ENCODE data around the gene CANX. TPM values are rescaled to one million over a fixed set of nuclear protein-coding genes. Genes with fewer than 3 reads are reported as not detected.

CANX gene
- total RNA-seq, 1 donor from 2014 or later: 318 TPM

GRCh38 chr5:179697993-179698934, 503 bp upstream of the CANX start:
- H3K27me3 Mint-ChIP-seq: no peaks in the 10 kb centered on the region
- intact Hi-C loops (cut with micrococcal nuclease): loop anchor here (1.0 to 10.0 kb wide), 11 partner anchors 20 to 1546 kb away; partner anchors contain the start of genes HNRNPH1, MAML1, MRNIP and NHP2
- H3K4me1 Mint-ChIP-seq: peaks cover 41% of the 10 kb centered on the region
- ATAC-seq (ENCODE audit: low read depth): peak; percentile 89
- no peak for TF ChIP-seq CTCF (IDR thresholded peaks at IDR 0.05)
- H3K4me3 Mint-ChIP-seq: peak overlapping the region; percentile 97
- ChIA-PET POLR2A (interaction anchor here (0.6 to 5.4 kb wide), 7 partner anchors 19 to 148 kb away, joined by 3 to 35 read pairs (median 11); partner anchors contain the start of genes CBY3, HNRNPH1, MAML1 and RUFY1), CTCF (interaction anchor here (1.2 kb wide), 1 partner anchor 19 kb away, joined by 4 read pairs; no protein-coding TSS in a partner anchor)
- peaks cover 25% of the 10 kb centered on the region for H3K36me3 Mint-ChIP-seq (ENCODE audit: low read depth)
- DNase-seq: peak; percentile 96
- peak overlapping the region; percentile 99 for H3K27ac Mint-ChIP-seq
- H3K9me3 Mint-ChIP-seq: no peaks in the 10 kb centered on the region

GRCh38 chr5:179699616-179700237, 960 bp downstream of the CANX start:
- no peak for TF ChIP-seq CTCF (IDR thresholded peaks at IDR 0.05)
- ATAC-seq (ENCODE audit: low read depth): no peak
- Mint-ChIP-seq H3K4me1 (peaks cover 48% of the 10 kb centered on the region), H3K9me3 (no peaks in the 10 kb centered on the region), H3K27ac (peak overlapping the region; percentile 99), H3K4me3 (peak overlapping the region; percentile 97), H3K27me3 (no peaks in the 10 kb centered on the region), H3K36me3 (ENCODE audit: low read depth) (peaks cover 35% of the 10 kb centered on the region)
- CTCF ChIA-PET: no interaction called here
- intact Hi-C loops (cut with micrococcal nuclease): loop anchor here (2.0 to 10.0 kb wide), 5 partner anchors 97 to 1547 kb away; partner anchors contain the start of genes MRNIP, NHP2, PHYKPL and TBC1D9B
- no peak for DNase-seq
- POLR2A ChIA-PET: interaction anchor here (1.0 to 5.4 kb wide), 7 partner anchors 20 to 271 kb away, joined by 3 to 35 read pairs (median 7); partner anchors contain the start of genes CBY3, HNRNPH1, MAML1 and RUFY1

- POLR2A ChIA-PET: interaction anchor here (0.7 to 5.4 kb wide), 8 partner anchors 21 to 150 kb away, joined by 3 to 35 read pairs (median 6); partner anchors contain the start of genes CBY3, HNRNPH1, MAML1 and RUFY1
- Mint-ChIP-seq H3K9me3 (no peaks in the 10 kb centered on the region), H3K27ac (peak overlapping the region; percentile 50), H3K36me3 (ENCODE audit: low read depth) (peaks cover 43% of the 10 kb centered on the region), H3K4me3 (peak overlapping the region; percentile 97), H3K4me1 (peaks cover 48% of the 10 kb centered on the region), H3K27me3 (no peaks in the 10 kb centered on the region)
- ATAC-seq (ENCODE audit: low read depth) (no peak), DNase-seq (no peak)
- no peak for TF ChIP-seq CTCF (IDR thresholded peaks at IDR 0.05)
- intact Hi-C loops (cut with micrococcal nuclease): no loop called here
- CTCF ChIA-PET: no interaction called here
These were observed 1.7 kb downstream of the CANX start for GRCh38 chr5:179700401-179700918.

GRCh38 chr5:179716286-179716685, 17.5 kb downstream of the CANX start:
- peaks cover 76% of the 10 kb centered on the region for H3K36me3 Mint-ChIP-seq (ENCODE audit: low read depth)
- H3K27ac Mint-ChIP-seq: no peak overlapping the region
- H3K9me3 Mint-ChIP-seq: no peaks in the 10 kb centered on the region
- intact Hi-C loops (cut with micrococcal nuclease): no loop called here
- no peaks in the 10 kb centered on the region for H3K27me3 Mint-ChIP-seq
- ChIA-PET CTCF (no interaction called here), POLR2A (no interaction called here)
- H3K4me1 Mint-ChIP-seq: no peaks in the 10 kb centered on the region
- TF ChIP-seq CTCF (IDR thresholded peaks at IDR 0.05): no peak
- ATAC-seq (ENCODE audit: low read depth) (no peak), DNase-seq (no peak)
- no peak overlapping the region for H3K4me3 Mint-ChIP-seq

All from activated B cell treated with CpG ODN at 0.5 μM for 24 hours (primary cell).